ENCODE measurements around the gene CD44.

GRCh38 chr11:35111161-35112055, 27.6 kb upstream of the CD44 start:
- TF ChIP-seq POLR2A (IDR thresholded peaks at IDR 0.05): no peak
- TF ChIP-seq CTCF (IDR thresholded peaks at IDR 0.05): no peak

Measured in uterus (tissue), 2 donors.